ENCODE data around the gene FBP2.

FBP2 gene

DNA sequence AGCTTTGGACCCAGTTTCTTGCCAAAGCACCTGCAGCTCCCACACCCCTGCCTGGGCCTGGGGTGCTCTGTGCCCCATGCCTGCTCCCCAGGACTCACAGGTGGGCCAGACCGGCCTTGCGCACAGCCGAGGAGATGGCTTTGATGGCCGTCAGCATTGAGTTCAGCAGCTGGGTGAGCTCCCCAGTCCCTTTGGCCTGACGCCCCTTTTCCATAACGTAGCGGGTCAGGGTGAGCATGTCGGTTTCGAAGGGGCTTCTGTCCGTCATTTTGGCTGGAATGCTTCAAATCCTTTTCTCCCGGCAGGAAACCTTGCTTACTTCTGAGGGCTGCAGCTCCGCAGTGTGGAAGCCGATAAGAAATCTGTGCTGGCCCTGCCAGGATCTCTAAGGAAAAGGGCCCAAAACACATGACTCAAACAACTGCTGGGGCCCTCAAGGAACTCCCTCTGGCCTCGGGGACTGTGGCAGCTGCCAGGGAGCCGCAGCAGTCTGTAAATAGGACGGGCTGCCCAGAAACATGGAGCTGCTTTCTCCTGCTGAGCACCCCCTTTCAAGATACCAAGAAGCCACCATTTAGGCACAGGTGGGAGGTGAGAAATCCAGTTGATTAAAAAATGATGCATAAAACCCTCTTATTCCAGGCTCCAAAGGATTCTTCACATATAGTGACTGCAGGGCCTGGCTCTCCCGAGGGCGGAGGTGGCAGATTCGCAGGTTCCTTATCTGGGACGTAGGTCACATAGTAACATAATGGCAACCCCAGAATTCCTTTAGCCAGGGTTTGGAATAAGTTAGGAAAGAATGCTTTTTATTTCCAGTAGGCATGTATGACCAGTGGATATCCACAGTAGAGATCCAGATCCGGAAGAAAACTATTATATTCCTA lies at the start of gene FBP2:
FBP2 (minus strand) TSS at position 366 of the 887 bp plus-strand sequence; CDS start at position 268, 98 bp downstream.
- DNase-seq (ENCODE audit: low read depth in 2 of 2, low spot score in 1 of 2), result no peak

DNA sequence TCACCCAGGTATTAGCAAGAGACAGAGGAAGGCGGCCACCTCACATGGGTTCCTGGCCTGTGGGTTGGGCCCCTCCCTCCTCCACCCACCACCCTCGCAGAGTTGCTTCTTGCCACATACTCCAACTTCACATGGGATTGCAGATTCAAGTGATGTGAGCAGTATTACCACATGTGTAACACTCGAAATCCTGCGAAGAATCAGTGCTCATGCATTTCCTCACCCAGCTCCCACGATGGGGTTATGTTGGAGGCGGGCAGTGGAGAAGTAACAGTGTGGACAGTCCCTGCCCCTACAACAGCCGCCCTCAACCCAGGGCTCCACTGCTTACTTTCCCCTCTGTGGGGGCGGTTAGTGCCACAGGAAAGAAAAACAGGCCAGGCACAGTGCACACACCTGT lies 49.6 kb upstream of the FBP2 start:
- no peak for DNase-seq (ENCODE audit: low read depth in 2 of 2, low spot score in 1 of 2)

DNA sequence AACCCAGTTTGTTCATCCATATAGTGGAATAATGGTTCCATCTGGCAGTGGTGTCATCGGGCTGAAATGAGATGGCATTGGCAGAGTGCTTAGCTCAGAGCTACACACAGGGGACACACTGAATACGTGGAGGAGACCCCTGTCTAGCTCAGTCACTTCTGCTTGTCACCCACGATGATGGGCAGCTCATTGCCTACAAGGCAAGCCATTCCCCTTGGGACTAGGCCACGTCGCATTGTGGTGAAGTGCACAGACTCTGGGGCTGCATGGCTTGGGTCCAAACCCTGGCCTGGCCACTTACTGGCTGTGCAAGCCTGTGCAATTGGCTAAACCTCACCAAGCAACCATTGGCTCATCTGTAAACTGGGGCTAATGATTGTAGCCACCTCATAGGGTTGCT lies 48.9 kb upstream of the FBP2 start:
- DNase-seq (ENCODE audit: low read depth in 2 of 2, low spot score in 1 of 2), result no peak

DNA sequence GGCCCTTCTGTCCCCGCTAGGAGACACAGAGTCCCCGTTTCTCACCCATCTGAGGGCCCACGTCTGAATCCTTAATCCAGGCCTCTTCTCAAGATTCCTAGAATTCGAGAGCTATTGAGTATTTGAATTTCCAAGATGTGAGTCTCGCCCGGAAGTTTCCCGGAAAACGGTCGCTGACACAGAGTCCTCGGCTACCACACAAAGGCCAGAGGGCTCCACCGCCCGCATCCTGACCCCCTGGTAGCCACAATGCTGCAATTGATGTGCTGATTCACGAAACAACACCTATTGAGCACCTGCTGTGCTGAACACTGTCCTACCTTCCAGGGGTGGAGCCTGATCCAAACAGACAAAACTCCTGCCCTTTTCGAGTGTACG lies 46.4 kb upstream of the FBP2 start:
- DNase-seq (ENCODE audit: low read depth in 2 of 2, low spot score in 1 of 2), result no peak

DNA sequence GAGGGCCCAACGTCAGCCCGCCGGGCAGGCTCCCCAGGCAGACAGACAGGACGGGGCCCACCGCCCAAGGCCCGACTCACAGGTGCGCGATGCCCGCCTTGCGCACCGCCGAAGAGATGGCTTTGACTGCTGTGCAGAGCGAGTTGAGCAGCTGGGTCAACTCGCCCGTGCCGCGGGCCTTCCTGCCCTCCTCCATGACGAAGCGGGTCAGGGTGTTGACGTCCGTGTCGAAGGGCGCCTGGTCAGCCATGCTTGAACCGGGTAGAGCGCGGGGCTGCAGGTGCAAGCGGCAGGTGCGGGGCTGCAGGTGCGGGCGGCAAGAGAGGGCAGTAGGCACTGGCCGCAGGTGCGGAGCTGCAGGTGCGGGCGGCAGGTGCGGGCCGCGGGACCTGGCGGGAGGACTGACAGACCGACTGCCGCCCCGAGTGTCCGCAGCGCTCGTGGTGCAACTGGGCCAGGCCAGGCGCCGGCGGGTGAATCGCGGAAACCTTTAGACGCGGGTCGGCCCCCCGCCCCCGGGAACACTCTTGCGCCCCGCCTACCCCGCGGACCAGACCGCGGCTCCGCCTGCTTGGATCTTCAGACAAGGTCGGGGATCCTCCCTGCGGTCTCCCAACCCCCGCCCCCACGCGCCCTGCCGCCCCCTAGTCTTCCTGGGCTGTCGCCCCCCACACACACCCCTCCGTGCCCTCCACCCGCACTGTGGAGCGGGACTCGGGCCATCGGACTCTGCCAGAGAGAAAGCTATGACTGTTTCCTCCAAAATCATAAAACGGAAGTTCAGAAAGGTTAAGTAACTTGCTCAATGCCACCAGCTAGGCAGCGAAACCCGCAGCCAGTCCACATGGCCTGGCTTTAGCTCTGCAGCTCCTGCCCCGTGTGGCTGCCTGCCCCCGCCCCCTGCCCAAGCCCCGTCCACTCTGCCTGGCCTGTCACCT lies 45.7 kb upstream of the FBP2 start, which contains the start of gene FBP1:
FBP1 (minus strand) TSS at position 458 of the 938 bp plus-strand sequence; CDS start at position 250, 208 bp downstream.
- peak in 1 of 2 donors; percentile 28 for DNase-seq (ENCODE audit: low read depth in 2 of 2, low spot score in 1 of 2)

DNA sequence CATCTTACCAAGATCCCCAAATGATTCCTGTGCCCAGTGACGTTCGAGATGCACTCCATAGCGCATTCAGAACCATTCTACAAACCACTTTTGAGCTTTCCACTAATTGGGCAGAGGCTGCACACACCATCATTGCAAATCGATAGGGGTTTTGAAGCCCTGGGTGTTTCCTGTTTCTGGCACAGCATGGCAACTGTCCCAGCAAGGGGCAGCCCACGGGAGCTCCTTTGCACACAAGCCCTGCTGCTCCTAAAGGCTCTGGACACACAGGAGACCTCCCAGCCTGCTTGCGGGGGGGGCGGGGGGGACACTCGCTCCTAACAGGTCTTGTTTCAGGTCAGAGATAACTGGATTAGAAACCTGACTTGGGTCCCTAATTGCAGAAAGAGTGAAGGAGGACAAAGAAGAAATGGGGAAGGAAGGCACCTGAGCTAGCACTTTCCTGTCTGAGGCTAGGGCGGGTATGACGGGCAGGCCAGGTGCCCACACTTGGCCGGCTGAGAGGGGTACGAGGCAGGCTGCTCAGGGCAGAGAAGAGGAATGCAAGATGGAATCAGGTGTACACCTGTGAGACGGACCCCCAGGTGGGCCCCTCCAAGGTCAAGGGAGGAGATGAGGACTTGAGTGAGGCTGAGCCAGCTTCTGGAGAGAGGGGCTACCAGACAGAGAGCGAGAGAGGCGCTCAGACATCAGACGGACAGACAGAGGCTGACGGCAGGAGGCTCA lies 44.9 kb upstream of the FBP2 start:
- DNase-seq (ENCODE audit: low read depth in 2 of 2, low spot score in 1 of 2), result no peak

DNA sequence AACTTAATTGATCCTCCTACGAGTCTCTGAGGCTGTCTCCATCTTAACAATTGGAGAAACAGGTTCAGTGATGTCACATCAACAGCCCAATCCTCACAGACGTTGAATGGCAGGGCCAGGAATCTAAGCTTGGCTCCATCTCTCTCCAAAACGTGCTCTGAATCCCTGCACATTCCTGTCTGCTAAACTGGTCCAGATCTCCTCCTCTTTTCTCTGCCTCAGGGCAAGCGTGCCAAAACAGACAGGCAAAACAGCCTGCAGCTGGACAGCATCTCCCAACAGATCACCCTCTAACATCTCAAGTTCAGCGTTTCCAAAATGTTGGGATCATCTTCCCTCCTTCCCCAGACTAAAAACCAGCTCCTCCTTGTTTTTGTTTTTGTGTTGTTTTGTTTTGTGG lies 39.1 kb upstream of the FBP2 start:
- no peak for DNase-seq (ENCODE audit: low read depth in 2 of 2, low spot score in 1 of 2)

DNA sequence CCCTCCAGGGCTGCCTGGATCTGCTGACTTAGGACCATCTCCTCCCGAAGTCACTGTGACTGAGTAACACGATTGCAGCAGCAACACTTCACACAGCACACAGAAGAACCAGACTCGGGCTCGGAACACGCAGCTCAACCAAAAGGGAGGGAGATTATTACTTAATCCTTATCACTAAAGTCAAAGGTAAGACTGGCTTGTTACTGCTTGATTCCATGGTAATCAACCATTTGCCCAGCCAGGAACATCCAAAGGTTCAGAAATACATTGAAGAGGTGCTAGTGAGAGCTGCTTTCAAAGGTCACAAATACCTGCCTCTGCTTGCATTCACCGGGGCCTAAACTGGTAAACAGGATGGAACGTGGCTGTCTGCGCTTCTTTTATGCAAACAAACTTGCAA lies 38.0 kb upstream of the FBP2 start:
- DNase-seq (ENCODE audit: low read depth in 2 of 2, low spot score in 1 of 2), result no peak

DNA sequence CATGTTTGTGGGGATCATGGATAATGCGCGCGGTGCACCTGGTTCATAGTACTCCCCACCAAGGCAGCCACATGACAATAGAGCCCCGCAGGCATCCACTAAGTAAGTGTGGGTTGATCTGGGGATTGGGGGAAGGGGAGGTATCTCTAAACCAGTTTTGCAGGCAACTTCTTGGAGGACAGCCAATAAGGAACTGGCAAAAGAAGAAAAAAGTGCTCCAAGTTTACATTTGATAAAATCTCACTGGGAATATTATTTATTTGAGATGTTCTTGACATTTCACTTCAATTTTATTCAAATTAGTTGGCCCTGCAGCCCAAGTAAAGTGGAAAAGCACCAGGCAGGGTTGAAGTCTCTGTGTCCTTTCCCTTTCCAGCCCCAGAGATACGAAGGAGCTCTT lies 37.2 kb upstream of the FBP2 start:
- no peak for DNase-seq (ENCODE audit: low read depth in 2 of 2, low spot score in 1 of 2)

DNA sequence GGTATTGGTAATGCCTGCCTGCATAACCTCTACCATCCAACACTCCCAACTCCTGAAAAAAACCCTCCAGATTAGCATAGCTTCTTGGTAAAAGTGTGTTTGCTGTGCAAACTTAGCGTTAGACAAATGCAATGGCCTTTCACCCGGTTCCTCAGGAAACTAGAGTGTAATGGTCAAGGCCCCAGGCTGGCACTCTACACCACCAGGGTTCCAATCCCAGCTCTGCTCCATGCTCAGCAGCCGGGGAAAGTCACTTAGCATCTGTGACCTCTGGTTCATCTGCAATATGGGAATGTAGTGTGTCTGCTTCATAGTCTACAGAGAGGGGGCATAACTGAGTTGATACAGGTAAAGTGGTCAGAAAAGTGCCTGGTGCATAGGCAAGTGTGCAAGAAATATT lies 36.7 kb upstream of the FBP2 start:
- no peak for DNase-seq (ENCODE audit: low read depth in 2 of 2, low spot score in 1 of 2)

DNA sequence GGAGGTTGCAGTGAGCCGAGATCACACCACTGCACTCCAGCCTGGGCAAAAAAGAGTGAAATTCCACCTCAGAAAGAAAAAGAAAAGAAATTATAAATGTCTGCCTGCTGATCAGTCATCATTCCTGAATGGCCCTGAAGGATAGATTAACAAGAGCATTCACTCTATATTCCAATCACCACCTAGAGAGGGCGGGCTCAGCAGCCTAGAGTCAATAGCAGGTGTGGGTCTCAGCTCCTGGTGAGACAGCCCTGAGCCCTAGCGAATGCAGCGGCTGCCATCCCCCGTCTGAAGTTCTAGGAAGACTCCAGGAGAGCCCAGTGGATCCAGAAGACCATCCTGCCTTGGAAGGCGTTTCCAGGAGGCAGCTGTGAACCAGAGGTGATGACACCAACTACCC lies 33.7 kb upstream of the FBP2 start:
- no peak for DNase-seq (ENCODE audit: low read depth in 2 of 2, low spot score in 1 of 2)

DNA sequence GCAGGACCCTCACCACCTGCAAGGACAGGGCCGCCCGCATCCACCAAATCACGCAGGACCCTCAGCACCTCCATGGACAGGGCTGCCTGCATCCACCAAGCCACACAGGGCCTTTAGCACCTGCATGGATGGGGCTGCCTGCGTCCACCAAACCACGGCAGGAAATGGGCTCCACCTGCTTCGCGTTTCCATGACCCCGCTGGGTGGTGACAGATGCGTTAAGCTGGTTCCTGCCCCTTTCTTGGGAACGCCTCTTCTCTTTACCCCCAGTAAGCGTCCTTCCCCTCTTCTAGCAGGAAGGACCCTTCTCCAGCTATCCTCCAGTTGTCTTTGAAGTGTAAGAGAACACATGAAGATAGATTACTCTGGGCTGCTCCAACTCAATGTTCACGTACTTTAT lies 32.2 kb upstream of the FBP2 start:
- no peak for DNase-seq (ENCODE audit: low read depth in 2 of 2, low spot score in 1 of 2)

DNA sequence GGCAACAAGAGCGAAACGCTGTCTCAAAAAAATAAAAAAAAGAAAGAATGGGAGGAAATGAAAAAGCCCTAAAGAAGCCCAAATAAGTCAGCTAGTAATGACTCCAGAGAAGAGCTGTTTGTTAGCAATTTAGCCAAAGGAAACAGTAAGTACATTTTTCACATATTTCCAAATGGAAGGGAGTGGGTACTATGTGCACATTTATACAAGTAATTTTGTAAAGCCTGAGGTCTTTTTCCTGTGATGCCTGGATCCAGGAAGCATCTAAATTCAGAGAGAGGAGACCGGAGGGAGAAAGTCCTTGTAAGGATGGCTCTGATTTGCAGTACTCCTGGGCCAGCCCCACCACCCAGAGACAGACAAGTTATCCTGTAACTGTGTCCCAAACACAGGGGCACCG lies 31.0 kb upstream of the FBP2 start:
- no peak for DNase-seq (ENCODE audit: low read depth in 2 of 2, low spot score in 1 of 2)

DNA sequence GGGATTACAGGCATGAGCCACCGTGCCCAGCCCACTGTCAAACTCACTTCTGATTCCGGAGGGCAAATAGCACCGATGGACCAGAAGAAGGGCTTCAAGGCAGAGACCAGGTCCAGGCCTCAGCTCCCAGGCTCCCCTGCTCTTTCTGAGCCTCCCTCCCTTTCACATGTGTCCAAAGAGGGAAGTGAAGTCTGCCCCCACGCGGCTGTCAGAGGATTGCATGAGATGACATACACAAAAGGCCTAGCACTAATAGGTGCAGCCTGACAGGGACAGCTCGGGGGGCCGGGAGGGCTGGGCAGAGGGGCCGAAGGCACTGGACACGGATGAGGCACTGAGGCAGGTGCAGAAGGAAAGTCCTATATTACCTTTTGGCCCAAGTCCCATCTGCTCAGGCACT lies 29.6 kb upstream of the FBP2 start:
- DNase-seq (ENCODE audit: low read depth in 2 of 2, low spot score in 1 of 2), result no peak

DNA sequence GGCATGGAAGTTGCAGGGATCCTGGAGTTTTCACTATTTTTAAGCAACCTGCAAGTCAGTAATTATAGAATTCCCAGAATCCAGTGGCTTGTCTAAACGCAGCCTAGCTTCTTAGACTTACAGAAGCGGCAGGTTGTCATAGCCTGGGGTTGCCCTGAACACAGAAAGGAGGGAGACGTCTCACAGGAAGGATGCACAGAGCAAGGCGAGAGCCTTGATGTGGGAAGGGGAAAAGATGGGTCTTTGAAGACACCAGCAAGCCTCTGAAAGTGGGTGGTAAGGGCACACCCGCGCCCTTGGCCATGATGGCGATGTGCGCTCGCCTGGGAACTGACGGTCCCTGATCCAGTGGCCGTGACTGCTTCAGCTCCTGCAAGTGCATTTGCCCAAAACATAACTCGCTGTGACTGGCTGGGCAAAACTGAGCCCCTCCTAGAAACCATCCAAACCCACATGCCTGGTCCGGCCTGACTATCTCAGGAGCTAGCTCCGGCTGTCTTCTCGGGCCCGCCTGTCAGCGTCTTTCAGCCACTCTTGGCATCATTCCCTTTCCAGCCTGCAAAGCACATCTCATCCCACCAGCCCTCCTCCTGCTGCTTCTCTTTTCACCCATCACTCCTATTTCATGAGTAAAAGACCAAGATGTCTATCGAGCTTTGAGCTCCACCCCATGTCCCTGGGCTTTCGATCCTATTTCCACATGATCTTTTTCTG lies 28.6 kb upstream of the FBP2 start:
- DNase-seq (ENCODE audit: low read depth in 2 of 2, low spot score in 1 of 2), result no peak

DNA sequence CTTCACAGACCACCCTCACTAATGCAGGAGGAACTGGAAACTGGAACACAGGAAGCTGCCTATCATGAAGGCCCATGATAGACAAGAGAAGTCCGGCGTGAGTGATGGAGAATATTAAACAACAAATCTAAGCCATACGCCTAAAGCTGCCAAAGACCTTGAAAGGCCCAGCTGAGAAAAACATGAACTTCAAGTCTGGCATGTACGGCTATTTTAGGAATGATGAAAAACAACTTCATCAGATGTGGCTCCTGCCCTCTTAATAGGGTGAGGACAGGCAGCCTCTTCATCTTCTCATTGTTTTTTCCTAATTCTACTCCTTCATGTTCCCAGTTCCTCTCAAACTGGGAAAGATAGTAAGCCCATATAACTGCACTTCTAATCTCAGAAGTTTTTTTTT lies 25.4 kb upstream of the FBP2 start:
- no peak for DNase-seq (ENCODE audit: low read depth in 2 of 2, low spot score in 1 of 2)

DNA sequence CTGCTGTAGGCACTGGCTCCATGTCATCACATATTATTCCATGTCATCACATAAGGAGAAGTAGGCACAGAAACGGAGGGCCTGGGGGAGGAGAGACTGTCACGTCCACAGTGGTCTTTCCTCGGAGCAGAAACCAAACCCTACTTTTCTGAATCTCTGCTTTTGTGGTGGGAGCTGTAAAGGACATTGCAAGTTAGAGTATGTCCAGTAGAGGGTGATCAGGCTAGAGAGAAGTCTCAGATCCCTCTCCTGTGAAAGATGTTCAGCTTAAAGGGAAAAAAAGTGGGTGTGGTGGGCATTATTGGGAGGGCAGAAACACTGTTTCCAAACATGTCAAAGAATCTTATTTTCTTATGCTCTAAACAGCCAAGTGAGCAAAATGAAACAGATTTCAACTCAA lies 19.4 kb upstream of the FBP2 start:
- no peak for DNase-seq (ENCODE audit: low read depth in 2 of 2, low spot score in 1 of 2)

DNA sequence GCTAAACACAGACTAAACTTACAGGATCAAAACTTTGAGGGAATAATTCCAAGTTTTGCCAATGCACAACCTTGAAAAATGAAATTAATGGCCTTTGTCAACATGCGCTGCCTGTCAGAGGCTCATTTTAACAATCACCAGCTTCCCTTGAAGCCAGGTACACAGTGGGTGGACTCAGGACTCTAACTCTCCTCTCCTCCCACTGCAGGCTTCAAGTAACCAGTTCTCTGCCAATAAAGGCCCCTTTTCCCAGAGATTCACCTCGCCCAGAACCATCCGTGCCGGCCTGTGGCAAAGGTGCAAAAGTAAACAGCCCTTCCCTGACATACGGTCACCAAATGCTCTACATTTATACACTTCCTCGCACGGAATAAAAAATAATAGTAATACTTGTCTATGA lies 18.4 kb upstream of the FBP2 start:
- DNase-seq (ENCODE audit: low read depth in 2 of 2, low spot score in 1 of 2), result no peak

DNA sequence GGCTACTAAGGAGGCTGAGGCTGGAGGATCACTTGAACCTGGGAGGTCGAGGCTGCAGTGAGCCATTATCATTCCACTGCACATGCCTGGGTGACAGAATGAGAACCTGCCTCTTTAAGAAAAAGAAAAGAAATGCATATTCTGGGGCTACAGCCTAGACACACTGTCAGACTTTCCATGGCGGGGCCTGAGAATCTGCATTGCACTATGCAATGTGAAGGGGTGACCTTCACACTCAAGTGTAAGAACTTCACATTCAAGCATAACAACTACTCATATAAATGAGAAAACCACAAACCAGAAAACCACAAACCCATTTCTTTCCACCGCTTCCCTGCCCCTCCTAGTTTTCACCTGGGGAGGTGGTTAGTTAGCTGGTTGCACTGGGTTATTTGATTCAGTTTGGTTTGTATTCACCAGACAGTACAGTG lies 18.0 kb upstream of the FBP2 start:
- DNase-seq (ENCODE audit: low read depth in 2 of 2, low spot score in 1 of 2), result no peak

DNA sequence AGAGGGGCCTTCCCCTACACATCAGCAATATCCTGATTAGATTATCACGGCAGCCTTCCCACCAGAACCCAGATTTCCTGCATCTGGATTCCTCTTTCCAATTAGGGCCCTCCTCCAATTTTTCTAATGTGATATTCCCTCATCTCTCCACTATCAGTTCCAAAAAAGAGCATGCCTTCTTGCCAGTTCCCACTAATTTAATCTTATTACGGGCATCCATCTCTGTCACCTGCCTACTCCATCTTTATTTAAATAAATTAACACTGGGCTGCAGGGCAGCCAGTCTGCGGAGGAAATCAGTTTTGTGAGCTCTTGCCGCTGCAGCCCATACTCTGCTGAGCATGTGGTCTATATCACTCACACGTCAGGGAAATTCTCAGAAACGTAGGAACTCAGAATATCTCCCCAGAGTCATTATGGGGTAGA lies 16.6 kb upstream of the FBP2 start:
- DNase-seq (ENCODE audit: low read depth in 2 of 2, low spot score in 1 of 2), result no peak

DNA sequence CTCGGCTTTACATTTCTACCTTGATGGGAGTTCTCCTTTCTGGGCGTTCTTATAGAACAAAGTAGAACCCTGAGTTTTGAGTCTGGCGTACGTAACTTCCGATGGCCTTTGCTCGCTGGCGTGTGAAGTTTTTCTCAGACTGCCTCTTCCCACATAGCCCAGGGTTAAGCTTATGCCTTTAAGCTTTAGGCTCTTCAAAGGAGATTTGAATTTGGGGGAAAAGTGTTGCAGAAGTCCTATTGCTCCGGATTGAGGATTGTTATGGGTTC lies 13.7 kb upstream of the FBP2 start:
- DNase-seq (ENCODE audit: low read depth in 2 of 2, low spot score in 1 of 2), result no peak

Data from stimulated activated CD8-positive, alpha-beta memory T cell treated with anti-CD3 and anti-CD28 coated beads, Interleukin-4, amount 100 ng/mL, for 4 hours (primary cell).